Loucy (cell line): Measurements from ENCODE around the gene LHPP.
"Not testable (repeated sequence)": the region's sequence is repeated elsewhere in the genome, so short reads cannot be mapped to it uniquely, and the experiment has no call there.

Experiments
- H2AFZ ChIP-seq: fragments of 200-600 bp; sonication (generic); 2 replicates; pipeline ENCODE4 v1.6.0; 2016; ENCODE audit warnings: antibody characterized with exemption, mild to moderate bottlenecking, low read length, moderate library complexity
- H3F3A ChIP-seq: fragments of 200-600 bp; 2 replicates; pipeline ENCODE4 v1.6.0; 2016; ENCODE audit warnings: antibody characterized with exemption, low read depth, mild to moderate bottlenecking
- H3K27me3 ChIP-seq: fragments of 200-600 bp; sonication (generic); 2 replicates; pipeline ENCODE4 v1.6.1; 2014; ENCODE audit warnings: low read length, mild to moderate bottlenecking; ENCODE audit not compliant: insufficient read depth, poor library complexity, severe bottlenecking
- H3K36me3 ChIP-seq: fragments of 200-600 bp; sonication (generic); 2 replicates; pipeline ENCODE4 v1.6.1; 2016; ENCODE audit warnings: low read length; ENCODE audit not compliant: insufficient read depth
- H3K4me1 ChIP-seq: fragments of 200-600 bp; sonication (generic); 2 replicates; pipeline ENCODE4 v1.5.1; 2014; ENCODE audit warnings: low read length, mild to moderate bottlenecking; ENCODE audit not compliant: insufficient read depth, poor library complexity, severe bottlenecking
- H3K4me2 ChIP-seq: fragments of 200-600 bp; sonication (generic); 2 replicates; pipeline ENCODE4 v1.6.0; 2014; ENCODE audit warnings: antibody characterized with exemption, low read length, low read depth, mild to moderate bottlenecking; ENCODE audit not compliant: poor library complexity, severe bottlenecking
- H3K4me3 ChIP-seq: fragments of 200-600 bp; sonication (generic); 2 replicates; pipeline ENCODE4 v1.5.1; 2014; ENCODE audit warnings: low read length, mild to moderate bottlenecking, mixed read lengths; ENCODE audit not compliant: poor library complexity, severe bottlenecking
- H3K79me2 ChIP-seq: fragments of 200-600 bp; sonication (generic); 2 replicates; pipeline ENCODE4 v1.6.1; 2014; ENCODE audit warnings: low read length; ENCODE audit not compliant: insufficient read depth
- H3K9ac ChIP-seq: fragments of 200-600 bp; sonication (generic); 2 replicates; pipeline ENCODE4 v1.6.0; 2014; ENCODE audit warnings: mild to moderate bottlenecking, low read depth, low read length, moderate library complexity; ENCODE audit not compliant: poor library complexity, severe bottlenecking
- H3K9me2 ChIP-seq: fragments of 200-600 bp; sonication (generic); replicated peaks from 2 replicates; pipeline ENCODE4 v1.6.1; 2016; ENCODE audit warnings: low read depth, low read length, mixed read lengths
- H3K9me3 ChIP-seq: fragments of 200-600 bp; sonication (generic); 2 replicates; pipeline ENCODE4 v1.6.1; 2014; ENCODE audit warnings: mild to moderate bottlenecking, antibody characterized with exemption, low read length, low read depth; ENCODE audit not compliant: insufficient read depth
- H4K20me1 ChIP-seq: fragments of 200-600 bp; sonication (generic); 2 replicates; pipeline ENCODE4 v1.6.0; 2014; ENCODE audit warnings: antibody characterized with exemption, low read length, mild to moderate bottlenecking; ENCODE audit not compliant: insufficient read depth, poor library complexity, severe bottlenecking
- EZH2phosphoT487 ChIP-seq: fragments of 200-600 bp; IDR thresholded peaks from 2 replicates; pipeline ENCODE4 v1.6.1; 2018; ENCODE audit warnings: antibody characterized with exemption, mild to moderate bottlenecking, moderate library complexity, borderline replicate concordance
- TF ChIP-seq, protein P1 (sequence below): fragments of 200-600 bp; sonication (generic); conservative IDR thresholded peaks from 2 replicates; pipeline ENCODE4 v1.5.1; 2014; ENCODE audit warnings: mild to moderate bottlenecking, antibody characterized with exemption, low read length

LHPP gene

DNA sequence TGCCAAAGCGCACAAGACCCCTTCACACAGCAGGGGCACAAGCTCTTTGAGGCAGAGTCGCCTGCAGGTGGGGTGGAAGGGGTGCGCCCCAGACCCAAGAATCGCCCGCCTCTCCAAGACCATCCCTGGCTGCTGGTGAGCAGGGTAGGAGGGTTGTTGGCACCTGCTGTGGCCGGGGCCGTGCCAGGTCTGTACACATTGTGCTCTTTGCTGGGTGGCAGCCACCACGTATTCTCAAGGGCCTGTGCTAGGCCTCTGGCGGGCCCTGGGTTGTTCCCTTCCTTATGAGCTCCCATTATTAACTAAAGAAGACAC is 84.4 kb downstream of the LHPP start:
- Histone ChIP-seq H3K4me2 (no peak overlapping the region), H3K9me2 (no peaks in the 10 kb centered on the region), H3K36me3 (no peaks in the 10 kb centered on the region), H3F3A (no peaks in the 10 kb centered on the region), H3K4me1 (peaks cover 3% of the 10 kb centered on the region), H3K27me3 (no peaks in the 10 kb centered on the region), H3K9ac (no peak overlapping the region), H3K9me3 (no peaks in the 10 kb centered on the region), H3K79me2 (no peaks in the 10 kb centered on the region), H4K20me1 (no peaks in the 10 kb centered on the region), H3K4me3 (no peak overlapping the region), H2AFZ (no peak overlapping the region)
- TF ChIP-seq, protein P1, sequence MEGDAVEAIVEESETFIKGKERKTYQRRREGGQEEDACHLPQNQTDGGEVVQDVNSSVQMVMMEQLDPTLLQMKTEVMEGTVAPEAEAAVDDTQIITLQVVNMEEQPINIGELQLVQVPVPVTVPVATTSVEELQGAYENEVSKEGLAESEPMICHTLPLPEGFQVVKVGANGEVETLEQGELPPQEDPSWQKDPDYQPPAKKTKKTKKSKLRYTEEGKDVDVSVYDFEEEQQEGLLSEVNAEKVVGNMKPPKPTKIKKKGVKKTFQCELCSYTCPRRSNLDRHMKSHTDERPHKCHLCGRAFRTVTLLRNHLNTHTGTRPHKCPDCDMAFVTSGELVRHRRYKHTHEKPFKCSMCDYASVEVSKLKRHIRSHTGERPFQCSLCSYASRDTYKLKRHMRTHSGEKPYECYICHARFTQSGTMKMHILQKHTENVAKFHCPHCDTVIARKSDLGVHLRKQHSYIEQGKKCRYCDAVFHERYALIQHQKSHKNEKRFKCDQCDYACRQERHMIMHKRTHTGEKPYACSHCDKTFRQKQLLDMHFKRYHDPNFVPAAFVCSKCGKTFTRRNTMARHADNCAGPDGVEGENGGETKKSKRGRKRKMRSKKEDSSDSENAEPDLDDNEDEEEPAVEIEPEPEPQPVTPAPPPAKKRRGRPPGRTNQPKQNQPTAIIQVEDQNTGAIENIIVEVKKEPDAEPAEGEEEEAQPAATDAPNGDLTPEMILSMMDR = no peak
- TF ChIP-seq EZH2phosphoT487 = no peak

- H3K27me3 ChIP-seq = no peaks in the 10 kb centered on the region
- H3K9me2 ChIP-seq = no peaks in the 10 kb centered on the region
- H3F3A ChIP-seq = no peaks in the 10 kb centered on the region
- peaks cover 3% of the 10 kb centered on the region for H3K4me1 ChIP-seq
- no peaks in the 10 kb centered on the region for H3K79me2 ChIP-seq
- no peak overlapping the region for H3K9ac ChIP-seq
- no peak overlapping the region for H3K4me3 ChIP-seq
- H3K4me2 ChIP-seq = no peak overlapping the region
- no peaks in the 10 kb centered on the region for H3K9me3 ChIP-seq
- H3K36me3 ChIP-seq = no peaks in the 10 kb centered on the region
- no peak for TF ChIP-seq EZH2phosphoT487
- TF ChIP-seq, protein P1 = no peak
- H2AFZ ChIP-seq = no peak overlapping the region
- no peaks in the 10 kb centered on the region for H4K20me1 ChIP-seq
Measured at GRCh38 chr10:124546957-124547646, 85.5 kb downstream of the LHPP start.

- H2AFZ ChIP-seq = no peak overlapping the region
- no peaks in the 10 kb centered on the region for H3K36me3 ChIP-seq
- no peaks in the 10 kb centered on the region for H3K9me2 ChIP-seq
- H3K4me2 ChIP-seq = no peak overlapping the region
- H3K79me2 ChIP-seq = no peaks in the 10 kb centered on the region
- H3F3A ChIP-seq = no peaks in the 10 kb centered on the region
- no peaks in the 10 kb centered on the region for H4K20me1 ChIP-seq
- H3K27me3 ChIP-seq = no peaks in the 10 kb centered on the region
- no peak for TF ChIP-seq EZH2phosphoT487
- TF ChIP-seq, protein P1 = no peak
- no peak overlapping the region for H3K9ac ChIP-seq
- no peak overlapping the region for H3K4me3 ChIP-seq
- H3K4me1 ChIP-seq = peaks cover 3% of the 10 kb centered on the region
- H3K9me3 ChIP-seq = no peaks in the 10 kb centered on the region
Measured at GRCh38 chr10:124547647-124548168, 86.1 kb downstream of the LHPP start.

- H3K79me2 ChIP-seq, H3K36me3 ChIP-seq, H3F3A ChIP-seq, H3K9ac ChIP-seq, H3K27me3 ChIP-seq, H4K20me1 ChIP-seq, H3K9me3 ChIP-seq, H3K4me1 ChIP-seq, H3K9me2 ChIP-seq, H2AFZ ChIP-seq, H3K4me2 ChIP-seq, H3K4me3 ChIP-seq: not testable (repeated sequence)
Measured at GRCh38 chr10:124549171-124549570, 87.5 kb downstream of the LHPP start.
